Stimulated activated CD8-positive, alpha-beta memory T cell treated with anti-CD3 and anti-CD28 coated beads, Interleukin-12 subunit alpha, Interleukin-12 subunit beta, amount 100 ng/mL, for 24 hours (primary cell): ENCODE measurements around the gene GAB1.
"Not testable (repeated sequence)": the region's sequence is repeated elsewhere in the genome, so short reads cannot be mapped to it uniquely, and the experiment has no call there.

Experiments used
- DNase-seq: peaks from one replicate; pipeline ENCODE4 v3.0.0-alpha.2; 2020; ENCODE audit errors: extremely low read depth

GAB1 gene

GRCh38 chr4:143338313-143338712, 1.6 kb downstream of the GAB1 start:
- no peak for DNase-seq

GRCh38 chr4:143339497-143339896, 2.8 kb downstream of the GAB1 start:
- no peak for DNase-seq

- DNase-seq: no peak
Measured at GRCh38 chr4:143341186-143341755, 4.6 kb downstream of the GAB1 start.

- no peak for DNase-seq
Measured at GRCh38 chr4:143343276-143343831, 6.7 kb downstream of the GAB1 start.

- DNase-seq: no peak
Measured at GRCh38 chr4:143344041-143344440, 7.4 kb downstream of the GAB1 start.

- no peak for DNase-seq
Measured at GRCh38 chr4:143344774-143345173, 8.1 kb downstream of the GAB1 start.

GRCh38 chr4:143345356-143345755, 8.7 kb downstream of the GAB1 start:
- DNase-seq: no peak

- no peak for DNase-seq
Measured at GRCh38 chr4:143346206-143346605, 9.5 kb downstream of the GAB1 start.

- no peak for DNase-seq
Measured at GRCh38 chr4:143347484-143348111, 10.9 kb downstream of the GAB1 start.

- DNase-seq: no peak
Measured at GRCh38 chr4:143348233-143349077, 11.8 kb downstream of the GAB1 start.

GRCh38 chr4:143349858-143350527, 13.3 kb downstream of the GAB1 start:
- DNase-seq: not testable (repeated sequence)

- DNase-seq: no peak
Measured at GRCh38 chr4:143351149-143351691, 14.5 kb downstream of the GAB1 start.

- DNase-seq: no peak
Measured at GRCh38 chr4:143351774-143352451, 15.2 kb downstream of the GAB1 start.

GRCh38 chr4:143352720-143353119, 16.0 kb downstream of the GAB1 start:
- no peak for DNase-seq

- no peak for DNase-seq
Measured at GRCh38 chr4:143353797-143354196, 17.1 kb downstream of the GAB1 start.

- DNase-seq: no peak
Measured at GRCh38 chr4:143354990-143355389, 18.3 kb downstream of the GAB1 start.

GRCh38 chr4:143355540-143356217, 19.0 kb downstream of the GAB1 start:
- DNase-seq: no peak

GRCh38 chr4:143356493-143356892, 19.8 kb downstream of the GAB1 start:
- DNase-seq: no peak

- no peak for DNase-seq
Measured at GRCh38 chr4:143357161-143357845, 20.6 kb downstream of the GAB1 start.

- DNase-seq: no peak
Measured at GRCh38 chr4:143358419-143358818, 21.7 kb downstream of the GAB1 start.
